GM12878 (cell line): Measurements from ENCODE around the gene KLHDC9. TPM values are rescaled to one million over a fixed set of nuclear protein-coding genes. Genes with fewer than 3 reads are reported as not detected.

ENCODE experiments used
- HDGF ChIP-seq: fragments of 450-650 bp; IDR thresholded peaks from 2 replicates; pipeline ENCODE4 v1.6.1; 2016; ENCODE audit warnings: antibody characterized with exemption
- JUND ChIP-seq: IDR thresholded peaks from 2 replicates; pipeline ENCODE4 v1.6.1; 2012; ENCODE audit warnings: low read depth, mild to moderate bottlenecking, low read length, improper control_type of control experiment, moderate library complexity
- NR2C1 ChIP-seq: fragments of 450-650 bp; IDR thresholded peaks from 2 replicates; pipeline ENCODE4 v1.6.1; 2017; ENCODE audit warnings: antibody characterized with exemption, mild to moderate bottlenecking, moderate library complexity
- NR2C2 ChIP-seq: IDR thresholded peaks from 2 replicates; pipeline ENCODE4 v1.6.1; 2011; ENCODE audit warnings: borderline replicate concordance, low read depth; ENCODE audit not compliant: control insufficient read depth, insufficient read length
- PKNOX1 ChIP-seq: fragments of 450-650 bp; IDR thresholded peaks from 2 replicates; pipeline ENCODE4 v1.6.1; 2016; ENCODE audit warnings: mild to moderate bottlenecking
- RUNX3 ChIP-seq: IDR thresholded peaks from 2 replicates; pipeline ENCODE4 v1.6.1; 2012; ENCODE audit warnings: low read length, inconsistent platforms
- STAT3 ChIP-seq: IDR thresholded peaks from 2 replicates; pipeline ENCODE4 v1.6.1; 2011; ENCODE audit warnings: low read depth, low read length, improper control_type of control experiment
- SUPT20H ChIP-seq: IDR thresholded peaks from 2 replicates; pipeline ENCODE4 v1.6.1; 2011; ENCODE audit warnings: low read depth, mild to moderate bottlenecking, low read length, moderate library complexity, borderline replicate concordance; ENCODE audit not compliant: control insufficient read depth
- SUZ12 ChIP-seq: fragments of 200-600 bp; sonication (generic); IDR thresholded peaks from one replicate; pipeline ENCODE4 v1.6.1; 2018; ENCODE audit warnings: antibody characterized with exemption, mild to moderate bottlenecking; ENCODE audit not compliant: unreplicated experiment
- TAF1 ChIP-seq: IDR thresholded peaks from 2 replicates; pipeline ENCODE4 v1.6.1; 2011; ENCODE audit warnings: mild to moderate bottlenecking, low read depth, low read length, borderline replicate concordance
- TCF3 ChIP-seq: IDR thresholded peaks from 2 replicates; pipeline ENCODE4 v1.6.1; 2012; ENCODE audit warnings: low read depth, mild to moderate bottlenecking, low read length, borderline replicate concordance; ENCODE audit not compliant: insufficient read depth
- TCF7 ChIP-seq: IDR thresholded peaks from 2 replicates; pipeline ENCODE4 v1.6.1; 2014; ENCODE audit warnings: antibody characterized with exemption, borderline replicate concordance
- ZBED1 ChIP-seq: IDR thresholded peaks from 2 replicates; pipeline ENCODE4 v1.6.1; 2016; ENCODE audit warnings: borderline replicate concordance
- ZBTB11 ChIP-seq: fragments of 450-650 bp; formaldehyde crosslinking; IDR thresholded peaks from 2 replicates; pipeline ENCODE4 v1.5.0; 2022; ENCODE audit warnings: mild to moderate bottlenecking, missing genetic modification characterization
- ZZZ3 ChIP-seq: IDR thresholded peaks from 2 replicates; pipeline ENCODE4 v1.6.1; 2011; ENCODE audit warnings: low read depth; ENCODE audit not compliant: control insufficient read depth, insufficient read length
- polyA plus RNA-seq, 11 experiments: library from polyadenylated mRNA; depleted of rRNA in 4 of 11; unstranded in 6 of 11; stranded (reverse) in 5 of 11; fragments of >200 nt; fragmentation: Nextera tagmentation in 4 of 11; fragmentation: Illumina TruSeq in 1 of 11; extraction: Ambion mirVana in 4 of 11; extraction: Trizol in 1 of 11; gene quantifications; 1 replicate in 1 of 11; 2 replicates in 10 of 11; pipeline versions ENCODE4 v1.2.1 to v1.2.3, GENCODE V29; 2011 to 2016; ENCODE audit warnings: inconsistent platforms in 2 of 11, missing spikeins in 2 of 11, low read depth in 1 of 11
- total RNA-seq, 4 experiments: library from RNA; depleted of rRNA in 3 of 4; stranded (reverse); fragments of >200 nt in 3 of 4; fragmentation: Illumina TruSeq in 1 of 4; extraction: Trizol in 1 of 4; gene quantifications; 2 replicates each; pipeline versions ENCODE4 v1.2.1 to v1.2.3, GENCODE V29; 2013 to 2021
- TF ChIP-seq, protein P1 (sequence below): fragments of 450-650 bp; IDR thresholded peaks from 2 replicates; pipeline ENCODE4 v1.6.1; 2018; ENCODE audit warnings: mild to moderate bottlenecking, low read depth, moderate library complexity; ENCODE audit not compliant: partially characterized antibody
- TF ChIP-seq, protein P2 (sequence below), 3 experiments: IDR thresholded peaks in 2 of 3; conservative IDR thresholded peaks in 1 of 3; 2 replicates each; pipeline ENCODE4 v1.5.1; 2011; ENCODE audit warnings: low read depth in 3 of 3, low read length in 3 of 3, mild to moderate bottlenecking in 3 of 3, control low read depth in 2 of 3, moderate library complexity in 2 of 3, inconsistent platforms in 1 of 3, mixed read lengths in 1 of 3; ENCODE audit not compliant: control insufficient read depth in 2 of 3, insufficient read depth in 1 of 3; ENCODE audit errors: extremely low read depth in 1 of 3
- TF ChIP-seq, protein P3 (sequence below): IDR thresholded peaks from 2 replicates; pipeline ENCODE4 v1.6.1; 2012; ENCODE audit warnings: low read depth, low read length, improper control_type of control experiment

Gene KLHDC9
- total and polyA plus RNA-seq, 10 of the 15 experiments (the other 5 are each of a cell fraction or from before 2014, with no cell fraction given), result 0.66 to 4.9 (median 2.6) TPM

DNA sequence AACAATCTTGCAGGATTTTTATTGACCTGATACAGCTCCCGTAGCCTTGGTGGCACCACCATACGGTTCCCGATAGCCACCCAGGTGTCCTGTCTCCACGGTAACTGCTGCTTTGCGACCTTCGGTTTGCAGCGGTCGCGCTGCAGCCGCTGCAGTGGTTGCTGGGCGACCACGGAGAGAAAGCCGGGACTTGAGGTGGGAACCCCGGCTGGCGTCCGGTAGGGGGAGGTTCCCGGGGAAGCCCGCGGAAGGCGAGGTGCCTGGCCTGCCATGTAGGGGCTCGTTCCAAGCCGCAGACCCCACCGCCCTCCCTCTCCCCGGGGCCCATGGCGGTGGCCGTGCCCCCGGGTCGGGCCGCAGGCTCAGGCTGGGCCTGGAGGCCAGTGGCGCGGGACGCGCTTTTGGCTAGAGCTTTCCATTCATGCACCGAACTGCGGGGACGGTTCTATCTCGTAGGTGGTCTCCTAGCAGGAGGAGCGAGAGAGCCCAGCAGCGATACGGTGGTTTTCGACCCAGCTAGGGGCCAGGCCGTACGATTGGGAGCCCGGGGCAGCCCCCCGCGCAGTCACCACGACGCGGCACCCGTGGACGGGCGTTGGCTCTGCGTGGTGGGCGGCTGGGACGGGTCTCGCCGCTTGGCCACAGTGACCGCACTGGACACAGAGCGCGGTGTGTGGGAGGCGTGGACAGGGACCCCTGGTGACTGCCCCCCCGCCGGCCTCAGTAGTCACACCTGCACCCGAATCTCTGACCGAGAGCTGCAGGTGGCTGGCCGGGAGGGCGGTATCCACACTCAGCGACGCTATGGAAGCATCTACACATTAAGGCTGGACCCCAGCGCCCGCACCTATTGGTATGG is at the start of gene KLHDC9 (continued):
- TF ChIP-seq, protein P1, sequence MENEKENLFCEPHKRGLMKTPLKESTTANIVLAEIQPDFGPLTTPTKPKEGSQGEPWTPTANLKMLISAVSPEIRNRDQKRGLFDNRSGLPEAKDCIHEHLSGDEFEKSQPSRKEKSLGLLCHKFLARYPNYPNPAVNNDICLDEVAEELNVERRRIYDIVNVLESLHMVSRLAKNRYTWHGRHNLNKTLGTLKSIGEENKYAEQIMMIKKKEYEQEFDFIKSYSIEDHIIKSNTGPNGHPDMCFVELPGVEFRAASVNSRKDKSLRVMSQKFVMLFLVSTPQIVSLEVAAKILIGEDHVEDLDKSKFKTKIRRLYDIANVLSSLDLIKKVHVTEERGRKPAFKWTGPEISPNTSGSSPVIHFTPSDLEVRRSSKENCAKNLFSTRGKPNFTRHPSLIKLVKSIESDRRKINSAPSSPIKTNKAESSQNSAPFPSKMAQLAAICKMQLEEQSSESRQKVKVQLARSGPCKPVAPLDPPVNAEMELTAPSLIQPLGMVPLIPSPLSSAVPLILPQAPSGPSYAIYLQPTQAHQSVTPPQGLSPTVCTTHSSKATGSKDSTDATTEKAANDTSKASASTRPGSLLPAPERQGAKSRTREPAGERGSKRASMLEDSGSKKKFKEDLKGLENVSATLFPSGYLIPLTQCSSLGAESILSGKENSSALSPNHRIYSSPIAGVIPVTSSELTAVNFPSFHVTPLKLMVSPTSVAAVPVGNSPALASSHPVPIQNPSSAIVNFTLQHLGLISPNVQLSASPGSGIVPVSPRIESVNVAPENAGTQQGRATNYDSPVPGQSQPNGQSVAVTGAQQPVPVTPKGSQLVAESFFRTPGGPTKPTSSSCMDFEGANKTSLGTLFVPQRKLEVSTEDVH, result no peak
- TF ChIP-seq SUPT20H, result no peak
- TF ChIP-seq, protein P2, sequence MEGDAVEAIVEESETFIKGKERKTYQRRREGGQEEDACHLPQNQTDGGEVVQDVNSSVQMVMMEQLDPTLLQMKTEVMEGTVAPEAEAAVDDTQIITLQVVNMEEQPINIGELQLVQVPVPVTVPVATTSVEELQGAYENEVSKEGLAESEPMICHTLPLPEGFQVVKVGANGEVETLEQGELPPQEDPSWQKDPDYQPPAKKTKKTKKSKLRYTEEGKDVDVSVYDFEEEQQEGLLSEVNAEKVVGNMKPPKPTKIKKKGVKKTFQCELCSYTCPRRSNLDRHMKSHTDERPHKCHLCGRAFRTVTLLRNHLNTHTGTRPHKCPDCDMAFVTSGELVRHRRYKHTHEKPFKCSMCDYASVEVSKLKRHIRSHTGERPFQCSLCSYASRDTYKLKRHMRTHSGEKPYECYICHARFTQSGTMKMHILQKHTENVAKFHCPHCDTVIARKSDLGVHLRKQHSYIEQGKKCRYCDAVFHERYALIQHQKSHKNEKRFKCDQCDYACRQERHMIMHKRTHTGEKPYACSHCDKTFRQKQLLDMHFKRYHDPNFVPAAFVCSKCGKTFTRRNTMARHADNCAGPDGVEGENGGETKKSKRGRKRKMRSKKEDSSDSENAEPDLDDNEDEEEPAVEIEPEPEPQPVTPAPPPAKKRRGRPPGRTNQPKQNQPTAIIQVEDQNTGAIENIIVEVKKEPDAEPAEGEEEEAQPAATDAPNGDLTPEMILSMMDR (IDR thresholded peaks at IDR 0.05 in 2 of 3, conservative IDR thresholded peaks at IDR 0.05 in 1 of 3; ENCODE audit: control insufficient read depth in 2 of 3, extremely low read depth in 1 of 3, insufficient read depth in 1 of 3, low read depth in 3 of 3, low read length in 3 of 3), result peak in 2 of 3 experiments; percentile 20 to 22; a peak in 3 of 6 replicates
- TF ChIP-seq STAT3, result no peak
- TF ChIP-seq SUZ12, result no peak
- TF ChIP-seq ZZZ3, result no peak
- TF ChIP-seq, protein P3, sequence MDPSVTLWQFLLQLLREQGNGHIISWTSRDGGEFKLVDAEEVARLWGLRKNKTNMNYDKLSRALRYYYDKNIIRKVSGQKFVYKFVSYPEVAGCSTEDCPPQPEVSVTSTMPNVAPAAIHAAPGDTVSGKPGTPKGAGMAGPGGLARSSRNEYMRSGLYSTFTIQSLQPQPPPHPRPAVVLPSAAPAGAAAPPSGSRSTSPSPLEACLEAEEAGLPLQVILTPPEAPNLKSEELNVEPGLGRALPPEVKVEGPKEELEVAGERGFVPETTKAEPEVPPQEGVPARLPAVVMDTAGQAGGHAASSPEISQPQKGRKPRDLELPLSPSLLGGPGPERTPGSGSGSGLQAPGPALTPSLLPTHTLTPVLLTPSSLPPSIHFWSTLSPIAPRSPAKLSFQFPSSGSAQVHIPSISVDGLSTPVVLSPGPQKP, result no peak; the same call in 1 of the 2 replicates
- no peak for TF ChIP-seq NR2C1
- no peak; the same call in 1 of the 2 replicates for TF ChIP-seq HDGF
- TF ChIP-seq PKNOX1, result no peak; the same call in 1 of the 2 replicates
- no peak for TF ChIP-seq JUND
- TF ChIP-seq TAF1, result no peak
- no peak for TF ChIP-seq ZBED1
- no peak for TF ChIP-seq NR2C2
- TF ChIP-seq ZBTB11, result no peak
- no peak for TF ChIP-seq TCF3
- TF ChIP-seq TCF7, result no peak
- peak; percentile 29; the same call in 1 of the 2 replicates for TF ChIP-seq RUNX3
